Panc1 (cell line): ENCODE measurements around the gene RAET1E. TPM values are rescaled to one million over a fixed set of nuclear protein-coding genes. Genes with fewer than 3 reads are reported as not detected.
"Not testable (repeated sequence)": the region's sequence is repeated elsewhere in the genome, so short reads cannot be mapped to it uniquely, and the experiment has no call there.

Source experiments
- ATAC-seq: fragments of 200-7000 bp; cut with Tn5 transposase; 2 replicates; pipeline ENCODE4 v1.9.1; 2020; ENCODE audit warnings: mild to moderate bottlenecking, moderate library complexity
- BruUV-seq: library from RNA; stranded (reverse); fragments of 400-500 nt; replicated peaks from 2 replicates; lab custom pipeline; 2021; lab: Mats Ljungman, UMichigan
- CTCF ChIA-PET: fragments of 300-600 bp; sonication (Branson Sonifier 250); formaldehyde crosslinking; loops from one replicate; lab custom pipeline; 2022; ENCODE audit warnings: antibody characterized with exemption; lab: Charles Lee
- POLR2A ChIA-PET: fragments of 300-600 bp; sonication (Branson Sonifier 250); formaldehyde crosslinking; loops from one replicate; lab custom pipeline; 2022; ENCODE audit warnings: antibody characterized with exemption; lab: Charles Lee
- DNase-seq: peaks from one replicate; pipeline ENCODE4 v3.0.0-alpha.2; 2010; ENCODE audit warnings: low read depth, low spot score
- H3K27ac ChIP-seq: 2 replicates; pipeline ENCODE4 v1.5.1; 2011; ENCODE audit warnings: mild to moderate bottlenecking, low read length, inconsistent platforms
- H3K27me3 ChIP-seq: fragments of 200-500 bp; sonication (Bioruptor generic); 2 replicates; pipeline ENCODE4 v1.6.0; 2014; ENCODE audit warnings: low read length, inconsistent platforms; ENCODE audit not compliant: control insufficient read depth, insufficient read depth
- H3K36me3 ChIP-seq: fragments of 200-500 bp; sonication (Bioruptor generic); 2 replicates; pipeline ENCODE4 v1.5.1; 2014; ENCODE audit warnings: inconsistent platforms, mild to moderate bottlenecking, low read length, moderate library complexity; ENCODE audit not compliant: control insufficient read depth, insufficient read depth
- H3K4me1 ChIP-seq: 2 replicates; pipeline ENCODE4 v1.5.1; 2011; ENCODE audit warnings: inconsistent platforms, mild to moderate bottlenecking, low read length, moderate library complexity; ENCODE audit not compliant: control insufficient read depth, insufficient read depth
- H3K4me3 ChIP-seq, 2 experiments: 2 replicates each; pipeline ENCODE4 v1.5.1; 2011 to 2012; ENCODE audit warnings: low read depth in 2 of 2, low read length in 2 of 2, mild to moderate bottlenecking in 2 of 2, inconsistent platforms in 1 of 2, moderate library complexity in 1 of 2
- H3K9me3 ChIP-seq: fragments of 200-500 bp; sonication (Bioruptor generic); 2 replicates; pipeline ENCODE4 v1.5.1; 2014; ENCODE audit warnings: low read depth, mild to moderate bottlenecking, inconsistent platforms, low read length, moderate library complexity; ENCODE audit not compliant: control insufficient read depth, insufficient read depth
- CTCF ChIP-seq: fragments of 450-650 bp; IDR thresholded peaks from 2 replicates; pipeline ENCODE4 v1.5.1; 2017; ENCODE audit warnings: mild to moderate bottlenecking
- POLR2AphosphoS5 ChIP-seq: IDR thresholded peaks from 2 replicates; pipeline ENCODE4 v1.6.1; 2012; ENCODE audit warnings: mild to moderate bottlenecking, low read depth, low read length, moderate library complexity
- REST ChIP-seq, 2 experiments: IDR thresholded peaks; 2 replicates each; pipeline ENCODE4 v1.6.1; 2011 to 2012; ENCODE audit warnings: low read depth in 2 of 2, control low read depth in 1 of 2, low read length in 1 of 2, mild to moderate bottlenecking in 1 of 2, moderate library complexity in 1 of 2; ENCODE audit not compliant: insufficient read depth in 1 of 2
- SIN3A ChIP-seq: IDR thresholded peaks from 2 replicates; pipeline ENCODE4 v1.6.1; 2012; ENCODE audit warnings: low read depth, mild to moderate bottlenecking, low read length, moderate library complexity, borderline replicate concordance; ENCODE audit not compliant: insufficient read depth
- TCF7L2 ChIP-seq: IDR thresholded peaks from 2 replicates; pipeline ENCODE4 v1.6.1; 2011; ENCODE audit warnings: mild to moderate bottlenecking, low read depth, low read length, inconsistent platforms
- in situ Hi-C: cut with HindIII; loops from 2 replicates; pipeline ENCODE4 v1.10.0; 2016; ENCODE audit warnings: low sequenced_read_pairs, low pct_unique_long_range_greater_than_20kb
- intact Hi-C: fragments of 100-400 bp; cut with micrococcal nuclease; formaldehyde crosslinking; loops from one replicate; pipeline ENCODE4 v1.10.0; 2022; ENCODE audit not compliant: unreplicated experiment
- total RNA-seq: library from RNA; stranded (reverse); gene quantifications from one replicate; pipeline ENCODE4 v1.2.1, GENCODE V29; 2021; ENCODE audit not compliant: unreplicated experiment

RAET1E gene
- total RNA-seq, 1 experiment from 2014 or later, result 1.8 TPM

- intact Hi-C loops (no loop called here), in situ Hi-C loops (no loop called here)
- ATAC-seq, result no peak
- TF ChIP-seq SIN3A, result no peak
- TF ChIP-seq TCF7L2, result no peak
- TF ChIP-seq CTCF, result no peak
- no peak for TF ChIP-seq POLR2AphosphoS5
- no peak for TF ChIP-seq REST (IDR thresholded peaks at IDR 0.05; ENCODE audit: insufficient read depth in 1 of 2, low read depth in 2 of 2, low read length in 1 of 2)
- CTCF ChIA-PET, result no interaction called here
- no peaks in the 10 kb centered on the region for H3K4me1 ChIP-seq
- H3K4me3 ChIP-seq, result no peak overlapping the region
- no peaks in the 10 kb centered on the region for H3K36me3 ChIP-seq
- H3K27ac ChIP-seq, result no peak overlapping the region
- POLR2A ChIA-PET, result no interaction called here
- BruUV-seq, result no TSS peak
- H3K9me3 ChIP-seq, result peaks cover 6% of the 10 kb centered on the region; the same call in 1 of the 2 replicates
- DNase-seq, result no peak
- no peaks in the 10 kb centered on the region for H3K27me3 ChIP-seq
Observed at GRCh38 chr6:149909701-149910470, 12.0 kb upstream of the RAET1E start.

GRCh38 chr6:149908480-149908879 is 10.6 kb upstream of the RAET1E start:
- in situ Hi-C loops, intact Hi-C loops, DNase-seq, H3K27me3 ChIP-seq, H3K4me1 ChIP-seq, BruUV-seq, ATAC-seq, H3K36me3 ChIP-seq, H3K9me3 ChIP-seq, H3K4me3 ChIP-seq, H3K27ac ChIP-seq, POLR2A ChIA-PET, CTCF ChIA-PET: not testable (repeated sequence)

- H3K36me3 ChIP-seq, result no peaks in the 10 kb centered on the region
- ATAC-seq (no peak), DNase-seq (no peak)
- ChIA-PET POLR2A (no interaction called here), CTCF (no interaction called here)
- intact Hi-C loops (no loop called here), in situ Hi-C loops (no loop called here)
- peaks cover 6% of the 10 kb centered on the region; the same call in 1 of the 2 replicates for H3K9me3 ChIP-seq
- no peak overlapping the region for H3K27ac ChIP-seq
- no TSS peak for BruUV-seq
- H3K27me3 ChIP-seq, result no peaks in the 10 kb centered on the region
- no peaks in the 10 kb centered on the region for H3K4me1 ChIP-seq
- H3K4me3 ChIP-seq, result no peak overlapping the region
- TF ChIP-seq TCF7L2 (no peak), CTCF (no peak), POLR2AphosphoS5 (no peak)
Observed at GRCh38 chr6:149907317-149907716, 9.4 kb upstream of the RAET1E start.
